Adrenal gland (tissue), 5 donors: Measurements from ENCODE around the gene SMIM24.

Experiments
- POLR2A ChIP-seq, 2 donors: fragments of 450-650 bp; IDR thresholded peaks; one replicate each; pipeline ENCODE4 v1.6.1; 2017; ENCODE audit warnings: antibody characterized with exemption in 2 of 2, mild to moderate bottlenecking in 2 of 2, moderate library complexity in 1 of 2
- TF ChIP-seq, protein P1 (sequence below), 6 experiments: fragments of 450-650 bp in 4 of 6; fragments of 200-600 bp in 2 of 6; sonication (generic) in 1 of 6; IDR thresholded peaks; 1 replicate in 5 of 6; 2 replicates in 1 of 6; pipeline versions ENCODE4 v1.5.1 to v1.8.0; 2016 to 2021; ENCODE audit warnings: antibody characterized with exemption in 6 of 6, mild to moderate bottlenecking in 2 of 6, moderate library complexity in 1 of 6
- donor health status: DM: no; HTN: no; CAD: no.

DNA sequence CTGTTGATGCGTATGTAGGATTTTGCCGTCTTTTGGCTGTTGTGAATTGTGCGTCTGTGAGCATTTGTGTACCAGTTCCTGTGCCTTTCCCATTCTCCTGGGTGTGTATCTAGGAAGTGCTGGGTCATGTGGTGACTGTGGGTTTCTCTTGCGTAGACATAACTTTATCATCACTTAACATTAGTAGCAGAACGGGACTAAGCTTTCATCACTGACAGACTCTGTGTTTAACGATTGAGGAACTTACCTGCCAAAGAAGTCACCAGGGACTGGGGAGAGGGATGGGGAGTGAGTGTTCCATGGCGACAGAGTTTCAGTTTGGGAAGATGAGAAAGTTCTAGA is 40.8 kb upstream of the SMIM24 start:
- TF ChIP-seq, protein P1, sequence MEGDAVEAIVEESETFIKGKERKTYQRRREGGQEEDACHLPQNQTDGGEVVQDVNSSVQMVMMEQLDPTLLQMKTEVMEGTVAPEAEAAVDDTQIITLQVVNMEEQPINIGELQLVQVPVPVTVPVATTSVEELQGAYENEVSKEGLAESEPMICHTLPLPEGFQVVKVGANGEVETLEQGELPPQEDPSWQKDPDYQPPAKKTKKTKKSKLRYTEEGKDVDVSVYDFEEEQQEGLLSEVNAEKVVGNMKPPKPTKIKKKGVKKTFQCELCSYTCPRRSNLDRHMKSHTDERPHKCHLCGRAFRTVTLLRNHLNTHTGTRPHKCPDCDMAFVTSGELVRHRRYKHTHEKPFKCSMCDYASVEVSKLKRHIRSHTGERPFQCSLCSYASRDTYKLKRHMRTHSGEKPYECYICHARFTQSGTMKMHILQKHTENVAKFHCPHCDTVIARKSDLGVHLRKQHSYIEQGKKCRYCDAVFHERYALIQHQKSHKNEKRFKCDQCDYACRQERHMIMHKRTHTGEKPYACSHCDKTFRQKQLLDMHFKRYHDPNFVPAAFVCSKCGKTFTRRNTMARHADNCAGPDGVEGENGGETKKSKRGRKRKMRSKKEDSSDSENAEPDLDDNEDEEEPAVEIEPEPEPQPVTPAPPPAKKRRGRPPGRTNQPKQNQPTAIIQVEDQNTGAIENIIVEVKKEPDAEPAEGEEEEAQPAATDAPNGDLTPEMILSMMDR (IDR thresholded peaks at IDR 0.05): no peak
- no peak for TF ChIP-seq POLR2A (IDR thresholded peaks at IDR 0.05)
